Motor neuron (in vitro differentiated cells): ENCODE measurements around the gene TSPAN14. TPM values are rescaled to one million over a fixed set of nuclear protein-coding genes. Genes with fewer than 3 reads are reported as not detected.

Experiments
- ATAC-seq, 8 experiments: fragments of 200-7000 bp; cut with Tn5 transposase; replicated peaks in 6 of 8; 2 replicates each; pipeline ENCODE4 v1.8.0; 2021; ENCODE audit warnings: mild to moderate bottlenecking in 8 of 8, moderate library complexity in 8 of 8
- H3K27ac ChIP-seq, 2 donors: fragments of 250-450 bp; sonication (Bioruptor Pico); 2 replicates each; pipeline ENCODE4 v1.9.0; 2021; ENCODE audit warnings: antibody characterized with exemption in 2 of 2, mild to moderate bottlenecking in 2 of 2, moderate library complexity in 1 of 2
- H3K4me1 ChIP-seq, 2 donors: fragments of 250-450 bp; sonication (Bioruptor Pico); replicated peaks in 1 of 2; 2 replicates each; pipeline ENCODE4 v1.6.1; 2021; ENCODE audit warnings: antibody characterized with exemption in 2 of 2, mild to moderate bottlenecking in 2 of 2, moderate library complexity in 1 of 2
- H3K4me3 ChIP-seq, 5 donors: fragments of 250-450 bp; sonication (Bioruptor Pico); 2 replicates each; pipeline ENCODE4 v1.9.0; 2021; ENCODE audit warnings: antibody characterized with exemption in 5 of 5, mild to moderate bottlenecking in 5 of 5, moderate library complexity in 4 of 5
- WGBS, 10 experiments: fragments of 450-650 bp; shearing (Covaris generic); methylation state at CpG; one replicate each; pipeline ENCODE4 v1.0.0; 2022; 5-methylcytosine and 5-hydroxymethylcytosine counted together
- in situ Hi-C, 9 experiments: fragments of 400-800 bp; cut with MboI; loops; one replicate each; pipeline ENCODE4 v1.15.0; 2021; ENCODE audit warnings: low sequenced_read_pairs in 9 of 9, low pct_unique_long_range_greater_than_20kb in 2 of 9; ENCODE audit not compliant: unreplicated experiment in 9 of 9
- total RNA-seq, 8 experiments: library from RNA; unstranded; fragments of 300-600 nt; gene quantifications; 2 replicates each; pipeline versions ENCODE4 v1.2.3 to v1.2.4, GENCODE V29; 2022

TSPAN14 gene
- total RNA-seq, 8 experiments from 2014 or later: 12.4 to 44.8 (median 16.1) TPM

DNA sequence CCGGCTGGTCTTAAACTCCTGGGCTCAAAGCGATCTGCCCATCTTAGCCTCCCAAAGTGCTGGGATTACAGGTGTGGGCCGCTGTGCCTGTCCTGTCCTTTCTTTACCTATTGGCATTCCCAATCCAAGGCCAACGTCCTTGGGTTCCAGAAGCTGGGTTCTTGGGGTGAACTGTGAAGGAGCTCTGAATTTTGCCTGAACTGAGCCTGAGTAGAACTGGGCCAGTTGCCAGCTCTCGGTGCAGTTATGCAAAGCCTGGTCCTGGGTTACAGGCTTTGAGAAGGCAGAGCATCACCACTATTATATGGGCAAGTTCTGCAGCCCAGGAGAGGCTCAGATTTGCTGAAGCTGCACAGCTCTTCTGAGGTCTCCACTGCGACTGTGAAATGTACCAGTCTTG, 59.0 kb downstream of the TSPAN14 start:
- ATAC-seq: peak in 1 of 8 experiments; percentile 17
- H3K27ac ChIP-seq: no peak overlapping the region
- H3K4me1 ChIP-seq: no peaks in the 10 kb centered on the region
- H3K4me3 ChIP-seq: no peak overlapping the region
- WGBS, 10 experiments: 69 to 100% (median 88%) methylated on average over 1 to 4 of the region's 6 CpGs; no CpG with 5 or more reads in 5 of the 10 experiments
- in situ Hi-C loops: loop anchor here in 1 of 9 experiments (25.0 kb wide), 1 partner anchor 126 kb away; no protein-coding TSS in a partner anchor

DNA sequence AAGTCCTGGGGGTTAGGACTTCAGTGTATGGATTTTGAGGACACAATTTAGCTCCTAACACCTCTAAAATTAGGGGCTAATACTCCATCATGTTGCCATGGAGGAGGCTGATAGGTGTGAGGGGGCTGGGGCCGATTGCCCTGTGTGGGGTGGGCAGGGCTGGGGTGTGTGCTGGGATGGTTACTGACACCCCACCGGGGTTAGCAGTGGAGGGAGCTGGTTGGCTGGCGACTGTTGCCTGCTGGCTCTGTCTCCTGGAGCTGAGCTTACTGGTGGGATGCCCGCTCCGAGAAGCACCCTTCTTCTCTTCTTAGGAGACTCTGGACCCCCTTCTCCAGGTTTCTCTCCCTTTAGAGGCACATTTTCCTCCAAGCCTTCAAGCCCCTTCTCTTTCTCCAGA, 61.4 kb downstream of the TSPAN14 start:
- Histone ChIP-seq H3K27ac (no peak overlapping the region), H3K4me1 (no peaks in the 10 kb centered on the region), H3K4me3 (no peak overlapping the region)
- in situ Hi-C loops: loop anchor here in 1 of 9 experiments (25.0 kb wide), 1 partner anchor 128 kb away; no protein-coding TSS in a partner anchor
- 80% methylated on average over 1 of the region's 5 CpGs; no CpG with 5 or more reads in 8 of the 10 experiments for WGBS, 10 experiments
- ATAC-seq: no peak

DNA sequence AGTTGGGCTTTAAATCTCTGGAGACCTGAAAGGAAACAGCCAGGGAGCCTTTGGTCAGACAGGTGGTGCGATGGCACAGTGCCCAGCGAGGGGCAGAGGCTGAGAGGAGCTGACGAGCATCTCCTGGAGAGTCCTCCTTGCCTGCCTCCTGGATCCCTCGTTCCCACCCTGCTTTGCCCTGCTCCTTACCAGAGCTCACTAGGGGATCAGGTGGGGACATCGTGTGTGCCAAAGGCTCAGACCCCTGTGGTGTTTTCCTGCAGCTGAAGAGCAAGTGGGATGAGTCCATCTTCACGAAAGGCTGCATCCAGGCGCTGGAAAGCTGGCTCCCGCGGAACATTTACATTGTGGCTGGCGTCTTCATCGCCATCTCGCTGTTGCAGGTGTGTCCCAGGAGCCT, 61.8 kb downstream of the TSPAN14 start:
- H3K27ac ChIP-seq: no peak overlapping the region
- H3K4me3 ChIP-seq: no peak overlapping the region
- 88 to 100% (median 96%) methylated on average over 1 to 10 of the region's 12 CpGs; no CpG with 5 or more reads in 4 of the 10 experiments for WGBS, 10 experiments
- H3K4me1 ChIP-seq: no peaks in the 10 kb centered on the region
- ATAC-seq: no peak
- in situ Hi-C loops: loop anchor here in 1 of 9 experiments (25.0 kb wide), 1 partner anchor 129 kb away; no protein-coding TSS in a partner anchor

DNA sequence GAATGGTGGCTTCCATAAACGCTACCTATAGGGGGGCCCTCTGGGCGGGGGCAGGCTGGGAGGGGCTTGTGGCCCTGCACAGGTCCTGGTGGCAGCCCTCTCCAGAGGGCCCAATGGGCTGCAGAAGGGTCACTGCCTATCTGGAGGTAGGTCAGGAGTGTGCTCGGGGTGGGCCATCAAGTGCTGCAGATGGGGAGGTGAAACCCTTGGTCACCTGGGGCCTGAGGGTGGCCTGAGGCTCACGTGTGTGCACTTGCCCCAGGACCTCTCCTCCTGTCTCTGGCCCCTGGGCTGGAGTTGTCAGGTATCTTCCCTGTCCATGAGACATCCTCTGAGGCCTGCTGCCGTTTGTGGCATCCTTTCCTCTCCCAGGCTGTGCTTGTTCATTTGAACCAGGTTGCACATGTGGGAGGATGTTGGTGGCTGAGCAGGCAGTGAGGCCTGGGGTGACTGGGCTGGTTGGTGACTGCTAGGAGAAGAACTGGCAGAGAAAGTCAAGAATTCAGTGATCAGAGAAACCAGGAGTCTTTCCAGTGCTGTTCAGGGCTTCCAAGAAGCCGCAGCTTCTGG, 62.5 kb downstream of the TSPAN14 start:
- WGBS, 10 experiments: 20 to 100% (median 80%) methylated on average over 1 to 3 of the region's 6 CpGs; no CpG with 5 or more reads in 3 of the 10 experiments
- in situ Hi-C loops: loop anchor here in 1 of 9 experiments (25.0 kb wide), 1 partner anchor 129 kb away; no protein-coding TSS in a partner anchor
- no peak overlapping the region for H3K27ac ChIP-seq
- H3K4me1 ChIP-seq: no peaks in the 10 kb centered on the region
- ATAC-seq: no peak
- no peak overlapping the region for H3K4me3 ChIP-seq

DNA sequence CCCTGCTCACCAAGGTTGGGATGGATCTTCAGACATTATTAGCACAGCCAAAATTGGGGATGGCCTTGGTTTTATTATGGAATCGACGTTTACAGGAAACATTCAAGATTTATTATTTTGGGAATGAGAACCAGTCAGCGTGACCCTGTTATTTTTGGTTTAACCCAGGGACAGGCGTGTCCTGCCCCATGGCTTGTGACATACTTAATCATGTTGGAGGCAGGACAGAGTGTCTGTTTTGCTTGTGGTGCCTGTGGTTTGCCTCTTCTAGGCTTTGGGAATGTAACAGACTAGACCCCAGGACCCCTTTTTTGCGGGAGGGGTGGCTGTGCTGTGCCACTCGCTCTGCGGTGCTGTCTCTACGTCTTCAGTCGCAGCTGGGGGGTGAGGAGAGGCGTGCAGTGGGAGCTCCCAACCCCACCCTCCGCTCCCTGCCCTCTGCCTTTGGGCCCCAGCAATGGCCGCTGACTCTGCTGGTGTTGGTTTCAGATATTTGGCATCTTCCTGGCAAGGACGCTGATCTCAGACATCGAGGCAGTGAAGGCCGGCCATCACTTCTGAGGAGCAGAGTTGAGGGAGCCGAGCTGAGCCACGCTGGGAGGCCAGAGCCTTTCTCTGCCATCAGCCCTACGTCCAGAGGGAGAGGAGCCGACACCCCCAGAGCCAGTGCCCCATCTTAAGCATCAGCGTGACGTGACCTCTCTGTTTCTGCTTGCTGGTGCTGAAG, 63.5 kb downstream of the TSPAN14 start:
- Histone ChIP-seq H3K4me1 (no peaks in the 10 kb centered on the region), H3K4me3 (no peak overlapping the region), H3K27ac (no peak overlapping the region)
- WGBS, 10 experiments: 23 to 100% (median 83%) methylated on average over 1 to 5 of the region's 21 CpGs; no CpG with 5 or more reads in 4 of the 10 experiments
- in situ Hi-C loops: loop anchor here in 1 of 9 experiments (25.0 kb wide), 1 partner anchor 130 kb away; no protein-coding TSS in a partner anchor
- ATAC-seq: no peak

GRCh38 chr10:80518143-80518806, 64.2 kb downstream of the TSPAN14 start:
- no peak for ATAC-seq
- WGBS, 10 experiments: 90 to 100% (median 95%) methylated on average over 1 to 4 of the region's 17 CpGs; no CpG with 5 or more reads in 6 of the 10 experiments
- Histone ChIP-seq H3K4me3 (no peak overlapping the region), H3K4me1 (no peaks in the 10 kb centered on the region), H3K27ac (no peak overlapping the region)
- in situ Hi-C loops: loop anchor here in 1 of 9 experiments (25.0 kb wide), 1 partner anchor 131 kb away; no protein-coding TSS in a partner anchor

GRCh38 chr10:80518807-80519360, 64.8 kb downstream of the TSPAN14 start:
- ATAC-seq: peak in 3 of 8 experiments; percentile 87 to 95 (median 92)
- H3K4me3 ChIP-seq: no peak overlapping the region
- in situ Hi-C loops: loop anchor here in 1 of 9 experiments (25.0 kb wide), 1 partner anchor 132 kb away; no protein-coding TSS in a partner anchor
- H3K27ac ChIP-seq: no peak overlapping the region
- H3K4me1 ChIP-seq: no peaks in the 10 kb centered on the region
- 0 to 100% (median 90%) methylated on average over 1 to 4 of the region's 7 CpGs; no CpG with 5 or more reads in 6 of the 10 experiments for WGBS, 10 experiments

DNA sequence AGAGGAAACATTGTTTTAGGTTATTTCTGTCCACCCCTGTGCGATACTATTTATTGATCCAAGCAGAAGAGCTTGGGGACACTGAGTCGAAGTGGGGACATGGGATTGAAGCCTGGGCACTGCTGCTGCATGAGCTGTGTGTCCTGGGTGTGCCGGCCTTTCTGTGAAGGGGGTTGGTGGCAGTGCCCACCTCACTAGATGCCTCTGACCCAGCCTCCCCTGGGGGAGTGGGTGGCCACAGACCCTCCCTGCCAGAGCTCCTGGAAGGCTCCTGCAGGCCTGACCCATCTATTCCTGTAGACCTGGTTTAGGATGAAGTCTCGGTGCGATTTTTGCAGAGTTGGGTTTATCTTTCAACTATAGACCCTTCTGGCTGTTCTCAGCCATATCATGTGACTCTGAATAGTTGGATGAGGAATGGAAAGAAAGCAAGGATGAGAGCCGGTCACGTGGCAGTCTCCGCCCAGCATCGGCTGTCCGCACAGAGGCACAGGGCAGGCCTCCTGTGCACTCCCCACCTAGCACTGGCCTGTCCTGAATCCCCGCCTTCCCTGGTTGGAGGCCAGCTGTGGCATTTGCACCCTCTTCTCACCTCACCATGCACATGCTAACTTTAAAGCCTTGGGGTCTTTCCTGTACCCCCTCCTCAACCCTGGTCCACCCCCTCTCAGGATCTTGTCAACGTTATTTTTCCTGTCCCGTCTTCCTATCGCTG, 66.0 kb downstream of the TSPAN14 start:
- Histone ChIP-seq H3K4me3 (no peak overlapping the region), H3K27ac (no peak overlapping the region), H3K4me1 (no peaks in the 10 kb centered on the region)
- in situ Hi-C loops: loop anchor here in 1 of 9 experiments (25.0 kb wide), 1 partner anchor 133 kb away; no protein-coding TSS in a partner anchor
- no peak for ATAC-seq
- 60 to 100% (median 100%) methylated on average over 1 to 8 of the region's 14 CpGs; no CpG with 5 or more reads in 2 of the 10 experiments for WGBS, 10 experiments

DNA sequence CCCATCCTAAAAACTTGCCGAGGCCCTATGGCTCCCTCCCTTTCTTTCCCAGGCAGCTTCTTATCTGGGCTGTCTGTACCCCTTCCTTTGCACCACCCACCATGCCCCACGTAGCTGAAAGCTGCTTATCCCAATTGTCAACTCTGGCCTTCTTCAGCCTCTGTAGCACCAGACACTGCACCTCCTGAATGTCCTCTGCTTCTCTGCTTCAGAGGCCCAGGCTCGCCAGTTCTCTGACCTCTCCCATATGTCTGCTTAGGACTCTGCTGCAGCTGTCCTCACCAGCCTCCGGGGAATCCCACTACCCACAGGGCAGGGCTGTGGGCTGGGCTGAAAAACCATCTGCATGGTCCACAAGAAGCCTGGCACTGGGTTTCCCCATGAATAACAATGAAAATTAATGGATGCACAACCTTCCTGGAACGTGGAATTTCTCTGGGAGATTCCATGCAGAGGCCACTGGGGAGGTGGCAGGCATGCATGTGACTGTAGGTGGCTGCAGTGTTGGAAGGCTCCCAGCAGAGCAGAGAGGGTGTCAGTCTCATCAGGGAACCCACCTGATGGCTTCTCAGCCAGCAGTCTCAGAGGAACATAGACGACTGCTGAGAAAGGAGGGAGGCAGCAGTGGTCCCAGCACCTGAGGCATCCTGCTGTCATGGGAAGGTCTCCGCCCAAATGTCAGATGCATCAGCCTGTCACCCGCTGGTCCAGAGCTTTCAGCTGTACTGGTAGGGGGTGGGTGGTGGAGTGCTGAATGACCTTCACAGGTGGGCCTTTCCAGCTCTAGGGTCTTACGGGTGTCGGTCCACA, 66.8 kb downstream of the TSPAN14 start:
- Histone ChIP-seq H3K4me3 (no peak overlapping the region), H3K27ac (no peak overlapping the region), H3K4me1 (no peaks in the 10 kb centered on the region)
- ATAC-seq: peak in 4 of 8 experiments; percentile 8 to 71 (median 64)
- in situ Hi-C loops: loop anchor here in 1 of 9 experiments (25.0 kb wide), 1 partner anchor 134 kb away; no protein-coding TSS in a partner anchor
- WGBS, 10 experiments: 0 to 100% (median 94%) methylated on average over 1 to 6 of the region's 10 CpGs; no CpG with 5 or more reads in 2 of the 10 experiments

DNA sequence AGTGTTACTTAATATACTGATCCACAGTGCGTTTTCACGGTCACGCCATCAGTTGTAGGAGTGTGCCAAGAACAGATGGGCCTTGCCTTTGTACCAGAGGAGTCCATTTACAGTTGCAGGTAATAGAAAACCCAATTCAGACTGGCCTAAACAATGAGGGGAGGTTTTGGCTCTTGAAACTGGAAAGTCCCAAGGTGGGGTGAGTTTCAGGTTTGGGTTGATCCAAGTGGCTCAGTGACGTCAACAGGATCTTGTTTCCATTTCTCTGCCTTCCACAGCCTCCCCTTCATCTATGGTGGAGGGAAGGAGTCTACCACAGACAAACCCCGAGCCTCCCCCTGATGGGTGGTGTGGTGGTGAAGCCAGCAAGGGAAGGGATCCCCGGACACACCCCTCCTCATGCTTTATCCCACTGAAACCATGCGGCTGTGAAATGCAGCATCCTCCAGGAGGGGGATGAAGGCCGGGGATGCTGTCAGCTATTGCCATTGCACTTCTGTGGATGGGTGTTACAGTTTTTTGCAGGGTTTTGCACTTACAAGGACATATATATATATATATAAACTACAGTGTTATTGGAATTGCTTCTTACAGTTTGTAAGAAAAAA, 68.8 kb downstream of the TSPAN14 start:
- in situ Hi-C loops: loop anchor here in 1 of 9 experiments (25.0 kb wide), 1 partner anchor 136 kb away; no protein-coding TSS in a partner anchor
- Histone ChIP-seq H3K4me3 (no peak overlapping the region), H3K27ac (no peak overlapping the region), H3K4me1 (no peaks in the 10 kb centered on the region)
- 0 to 97% (median 79%) methylated on average over 1 to 7 of the region's 8 CpGs; no CpG with 5 or more reads in 2 of the 10 experiments for WGBS, 10 experiments
- ATAC-seq: no peak

DNA sequence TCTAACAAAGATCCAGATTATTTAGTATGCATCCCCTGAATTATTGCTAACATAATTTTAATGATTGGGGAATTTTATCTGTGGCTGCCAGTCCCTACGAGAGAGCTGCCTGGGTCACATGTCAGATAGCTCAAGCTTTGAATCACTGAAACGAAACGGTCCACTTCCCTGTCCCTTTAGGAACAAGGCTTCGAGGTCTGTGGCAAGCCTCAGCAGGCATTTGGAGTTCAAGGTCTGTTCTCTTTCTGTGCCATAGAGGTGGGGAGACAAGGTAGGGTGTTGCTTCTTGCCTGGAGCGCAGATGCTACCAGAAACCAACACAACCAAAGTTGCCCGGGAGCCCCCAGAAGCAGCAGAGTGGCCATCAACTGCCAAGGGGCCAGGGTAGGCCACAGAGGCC, 69.7 kb downstream of the TSPAN14 start:
- 47 to 100% (median 90%) methylated on average over 1 to 5 of the region's 6 CpGs; no CpG with 5 or more reads in 2 of the 10 experiments for WGBS, 10 experiments
- Histone ChIP-seq H3K4me3 (no peak overlapping the region), H3K27ac (no peak overlapping the region), H3K4me1 (no peaks in the 10 kb centered on the region)
- no peak for ATAC-seq
- in situ Hi-C loops: loop anchor here in 1 of 9 experiments (25.0 kb wide), 1 partner anchor 136 kb away; no protein-coding TSS in a partner anchor
